HT1080 (cell line): ENCODE measurements around the gene GPX3. TPM values are rescaled to one million over a fixed set of nuclear protein-coding genes. Genes with fewer than 3 reads are reported as not detected.

Experiments
- DNase-seq: peaks from one replicate; pipeline ENCODE4 v3.0.0-alpha.2; 2015; ENCODE audit warnings: low read depth
- total RNA-seq: library from RNA; depleted of rRNA; stranded (reverse); fragments of >200 nt; shearing (Covaris generic); gene quantifications from 2 replicates; pipeline ENCODE4 v1.2.3, GENCODE V29; 2014

GPX3 gene
- total RNA-seq, 1 experiment from 2014 or later, result 0.27 TPM

GRCh38 chr5:151033217-151033934 lies 13.0 kb downstream of the GPX3 start:
- no peak for DNase-seq

- peak; percentile 58 for DNase-seq
Observed at GRCh38 chr5:151034422-151035379, 14.3 kb downstream of the GPX3 start.

- no peak for DNase-seq
Observed at GRCh38 chr5:151036556-151036955, 16.2 kb downstream of the GPX3 start.

GRCh38 chr5:151037561-151038411 lies 17.4 kb downstream of the GPX3 start:
- no peak for DNase-seq

GRCh38 chr5:151038412-151038745 lies 18.0 kb downstream of the GPX3 start:
- no peak for DNase-seq

GRCh38 chr5:151038801-151039238 lies 18.4 kb downstream of the GPX3 start:
- peak; percentile 71 for DNase-seq

- DNase-seq, result no peak
Observed at GRCh38 chr5:151039665-151040064, 19.3 kb downstream of the GPX3 start.

- DNase-seq, result peak; percentile 67
Observed at GRCh38 chr5:151040211-151040747, 19.9 kb downstream of the GPX3 start.

GRCh38 chr5:151041577-151042268 lies 21.3 kb downstream of the GPX3 start:
- no peak for DNase-seq

- DNase-seq, result no peak
Observed at GRCh38 chr5:151042453-151043093, 22.2 kb downstream of the GPX3 start.

GRCh38 chr5:151047814-151048425 lies 27.5 kb downstream of the GPX3 start:
- no peak for DNase-seq

GRCh38 chr5:151048526-151048925 lies 28.1 kb downstream of the GPX3 start:
- no peak for DNase-seq

- DNase-seq, result peak; percentile 73
Observed at GRCh38 chr5:151051066-151051930, 30.9 kb downstream of the GPX3 start.

GRCh38 chr5:151051931-151052608 lies 31.7 kb downstream of the GPX3 start:
- DNase-seq, result no peak

GRCh38 chr5:151052836-151053235 lies 32.4 kb downstream of the GPX3 start:
- no peak for DNase-seq

GRCh38 chr5:151053796-151054462 lies 33.5 kb downstream of the GPX3 start:
- DNase-seq, result no peak

GRCh38 chr5:151054709-151055108 lies 34.3 kb downstream of the GPX3 start:
- DNase-seq, result no peak

- DNase-seq, result no peak
Observed at GRCh38 chr5:151055336-151055735, 34.9 kb downstream of the GPX3 start.
